DOHH2 (cell line): ENCODE measurements around the gene MOB2.

Experiments used
- H3F3A ChIP-seq: fragments of 200-600 bp; sonication (generic), shearing (Covaris generic); 2 replicates; pipeline ENCODE4 v1.6.0; 2016; ENCODE audit warnings: antibody characterized with exemption, mild to moderate bottlenecking; ENCODE audit not compliant: control insufficient read depth, insufficient read depth
- H3K27ac ChIP-seq: fragments of 200-600 bp; sonication (generic); 2 replicates; pipeline ENCODE4 v1.5.1; 2014; ENCODE audit warnings: low read depth, mild to moderate bottlenecking, low read length, moderate library complexity
- H3K27me3 ChIP-seq: fragments of 200-600 bp; sonication (generic); 2 replicates; pipeline ENCODE4 v1.6.1; 2014; ENCODE audit warnings: mild to moderate bottlenecking, low read length, mixed read lengths; ENCODE audit not compliant: control insufficient read depth
- H3K36me3 ChIP-seq: fragments of 200-600 bp; sonication (generic); 2 replicates; pipeline ENCODE4 v1.6.1; 2014; ENCODE audit warnings: mild to moderate bottlenecking, low read length, moderate library complexity, mixed read lengths; ENCODE audit not compliant: control insufficient read depth
- H3K4me1 ChIP-seq: fragments of 200-600 bp; sonication (generic); 2 replicates; pipeline ENCODE4 v1.6.1; 2014; ENCODE audit warnings: mild to moderate bottlenecking, low read length, mixed read lengths; ENCODE audit not compliant: control insufficient read depth
- H3K4me2 ChIP-seq: fragments of 200-600 bp; sonication (generic); 2 replicates; pipeline ENCODE4 v1.6.0; 2014; ENCODE audit warnings: mild to moderate bottlenecking, low read length, moderate library complexity
- H3K4me3 ChIP-seq: fragments of 200-600 bp; sonication (generic); 2 replicates; pipeline ENCODE4 v1.5.1; 2014; ENCODE audit warnings: mild to moderate bottlenecking, low read length, mixed read lengths
- H3K79me2 ChIP-seq: fragments of 200-600 bp; sonication (generic); 2 replicates; pipeline ENCODE4 v1.6.1; 2014; ENCODE audit warnings: mild to moderate bottlenecking, low read length, mixed read lengths; ENCODE audit not compliant: control insufficient read depth
- H3K9me2 ChIP-seq: fragments of 200-600 bp; sonication (generic); replicated peaks from 2 replicates; pipeline ENCODE4 v1.6.1; 2014; ENCODE audit warnings: mild to moderate bottlenecking, low read length, mixed read lengths; ENCODE audit not compliant: control insufficient read depth
- H3K9me3 ChIP-seq: fragments of 200-600 bp; sonication (generic); 2 replicates; pipeline ENCODE4 v1.6.1; 2014; ENCODE audit warnings: antibody characterized with exemption, low read length, mixed read lengths; ENCODE audit not compliant: control insufficient read depth, insufficient read depth
- H4K20me1 ChIP-seq: fragments of 200-600 bp; sonication (generic); 2 replicates; pipeline ENCODE4 v1.6.0; 2014; ENCODE audit warnings: low read depth, mild to moderate bottlenecking, antibody characterized with exemption, low read length, moderate library complexity; ENCODE audit not compliant: control insufficient read depth, insufficient read depth
- CTCF ChIP-seq: fragments of 200-600 bp; sonication (generic); IDR thresholded peaks from one replicate; pipeline ENCODE4 v1.5.1; 2014; ENCODE audit warnings: antibody characterized with exemption, mild to moderate bottlenecking, low read depth, low read length; ENCODE audit not compliant: poor library complexity, severe bottlenecking
- EZH2phosphoT487 ChIP-seq: fragments of 200-600 bp; sonication (generic); IDR thresholded peaks from 2 replicates; pipeline ENCODE4 v1.6.1; 2017; ENCODE audit warnings: borderline replicate concordance, mild to moderate bottlenecking, antibody characterized with exemption, low read length, moderate library complexity, mixed read lengths

The MOB2 gene

GRCh38 chr11:1422481-1422880 lies 64.1 kb downstream of the MOB2 start:
- Histone ChIP-seq H3K4me2 (no peak overlapping the region), H3K27me3 (no peaks in the 10 kb centered on the region), H3K79me2 (no peaks in the 10 kb centered on the region), H3K9me3 (peaks cover 9% of the 10 kb centered on the region; the same call in 1 of the 2 replicates), H3K27ac (no peak overlapping the region), H3K4me3 (no peak overlapping the region), H3K4me1 (no peaks in the 10 kb centered on the region), H3K36me3 (no peaks in the 10 kb centered on the region), H3F3A (no peaks in the 10 kb centered on the region), H3K9me2 (no peaks in the 10 kb centered on the region), H4K20me1 (no peaks in the 10 kb centered on the region)
- TF ChIP-seq CTCF (no peak), EZH2phosphoT487 (no peak)

DNA sequence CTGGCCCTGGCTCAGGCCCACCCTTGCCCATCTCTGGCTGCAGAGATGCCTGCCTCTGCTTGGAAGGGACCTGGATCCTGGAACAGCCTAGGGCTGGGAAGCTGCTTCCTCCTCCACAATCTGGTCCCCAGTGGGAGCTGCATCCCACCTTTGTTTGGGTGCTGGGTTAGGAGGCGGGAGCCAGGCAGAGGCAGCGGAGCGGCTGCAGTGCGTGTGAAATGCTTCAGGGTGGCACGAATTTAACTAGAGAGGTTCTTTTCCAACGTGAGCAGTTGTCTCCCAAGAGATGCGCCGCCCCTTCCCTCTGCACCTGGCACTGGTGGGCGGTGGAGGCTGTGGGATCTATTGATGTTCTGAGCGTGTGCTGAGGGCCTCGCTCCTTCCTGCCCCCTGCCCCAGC lies 65.3 kb downstream of the MOB2 start:
- Histone ChIP-seq H3K27me3 (no peaks in the 10 kb centered on the region), H3K36me3 (no peaks in the 10 kb centered on the region), H3K9me2 (no peaks in the 10 kb centered on the region), H3K27ac (no peak overlapping the region), H4K20me1 (no peaks in the 10 kb centered on the region), H3K9me3 (peaks cover 9% of the 10 kb centered on the region), H3K4me1 (no peaks in the 10 kb centered on the region), H3K79me2 (no peaks in the 10 kb centered on the region), H3F3A (no peaks in the 10 kb centered on the region), H3K4me3 (no peak overlapping the region), H3K4me2 (no peak overlapping the region)
- TF ChIP-seq CTCF (no peak), EZH2phosphoT487 (no peak)

GRCh38 chr11:1419811-1420210 lies 66.8 kb downstream of the MOB2 start:
- H3K9me3 ChIP-seq: peaks cover 9% of the 10 kb centered on the region

More at GRCh38 chr11:1419811-1420210, 66.8 kb downstream of the MOB2 start:
- Histone ChIP-seq H3K4me1 (no peaks in the 10 kb centered on the region), H3K4me2 (no peak overlapping the region), H3F3A (no peaks in the 10 kb centered on the region), H4K20me1 (no peaks in the 10 kb centered on the region), H3K4me3 (no peak overlapping the region), H3K36me3 (no peaks in the 10 kb centered on the region), H3K9me2 (no peaks in the 10 kb centered on the region), H3K27ac (no peak overlapping the region), H3K27me3 (no peaks in the 10 kb centered on the region), H3K79me2 (no peaks in the 10 kb centered on the region)
- TF ChIP-seq CTCF: no peak
- TF ChIP-seq EZH2phosphoT487: no peak
